Epithelial cell of esophagus (primary cell): Measurements from ENCODE around the gene NKAPL.

Source experiments
- DNase-seq: peaks from one replicate; pipeline ENCODE4 v3.0.0; 2010; ENCODE audit warnings: low read depth
- H3K4me3 ChIP-seq: 2 replicates; pipeline ENCODE4 v1.5.1; 2011; ENCODE audit warnings: mild to moderate bottlenecking, low read length, control low read depth
- TF ChIP-seq, protein P1 (sequence below): IDR thresholded peaks from 2 replicates; pipeline ENCODE4 v1.5.1; 2011; ENCODE audit warnings: low read depth, mild to moderate bottlenecking, low read length, control low read depth, inconsistent platforms; ENCODE audit not compliant: insufficient read depth; ENCODE audit errors: missing control alignments

Gene NKAPL

DNA sequence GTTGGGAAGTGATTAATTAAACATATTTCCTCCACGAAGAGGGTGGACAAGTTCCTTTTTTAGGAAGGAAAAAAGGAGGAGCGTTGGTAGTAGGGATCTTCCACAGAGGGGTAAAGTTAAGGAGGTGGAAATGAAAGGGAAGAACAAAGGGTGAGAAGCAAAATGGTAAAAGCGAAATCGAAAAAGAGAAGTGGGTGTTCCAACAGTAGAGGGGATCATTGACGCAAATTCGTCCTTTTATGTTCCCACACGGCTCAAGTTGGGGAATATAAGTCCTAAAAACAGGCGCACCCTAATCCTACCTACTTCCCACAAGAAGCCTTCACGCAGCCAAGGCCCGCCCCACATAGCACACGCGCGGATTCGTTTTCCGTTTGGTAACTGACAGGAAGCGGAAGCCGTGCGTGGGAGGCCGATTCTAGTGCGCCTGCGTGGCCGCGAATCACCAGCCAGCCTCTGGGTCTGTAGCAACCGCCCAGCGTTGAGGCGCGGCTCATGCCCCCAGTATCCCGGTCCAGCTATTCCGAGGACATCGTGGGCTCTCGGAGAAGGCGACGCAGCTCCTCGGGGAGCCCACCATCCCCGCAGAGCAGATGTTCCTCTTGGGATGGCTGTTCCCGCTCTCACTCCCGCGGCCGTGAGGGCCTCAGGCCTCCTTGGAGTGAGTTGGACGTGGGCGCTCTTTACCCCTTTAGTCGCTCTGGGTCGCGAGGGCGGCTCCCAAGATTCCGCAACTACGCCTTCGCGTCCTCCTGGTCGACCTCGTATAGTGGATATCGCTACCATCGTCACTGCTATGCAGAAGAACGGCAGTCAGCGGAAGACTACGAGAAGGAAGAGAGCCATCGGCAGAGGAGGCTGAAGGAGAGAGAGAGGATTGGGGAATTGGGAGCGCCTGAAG, at the start of gene NKAPL:
NKAPL (plus strand) TSS at position 421 of the 901 bp plus-strand sequence; CDS start at position 496, 75 bp downstream.
- TF ChIP-seq, protein P1, sequence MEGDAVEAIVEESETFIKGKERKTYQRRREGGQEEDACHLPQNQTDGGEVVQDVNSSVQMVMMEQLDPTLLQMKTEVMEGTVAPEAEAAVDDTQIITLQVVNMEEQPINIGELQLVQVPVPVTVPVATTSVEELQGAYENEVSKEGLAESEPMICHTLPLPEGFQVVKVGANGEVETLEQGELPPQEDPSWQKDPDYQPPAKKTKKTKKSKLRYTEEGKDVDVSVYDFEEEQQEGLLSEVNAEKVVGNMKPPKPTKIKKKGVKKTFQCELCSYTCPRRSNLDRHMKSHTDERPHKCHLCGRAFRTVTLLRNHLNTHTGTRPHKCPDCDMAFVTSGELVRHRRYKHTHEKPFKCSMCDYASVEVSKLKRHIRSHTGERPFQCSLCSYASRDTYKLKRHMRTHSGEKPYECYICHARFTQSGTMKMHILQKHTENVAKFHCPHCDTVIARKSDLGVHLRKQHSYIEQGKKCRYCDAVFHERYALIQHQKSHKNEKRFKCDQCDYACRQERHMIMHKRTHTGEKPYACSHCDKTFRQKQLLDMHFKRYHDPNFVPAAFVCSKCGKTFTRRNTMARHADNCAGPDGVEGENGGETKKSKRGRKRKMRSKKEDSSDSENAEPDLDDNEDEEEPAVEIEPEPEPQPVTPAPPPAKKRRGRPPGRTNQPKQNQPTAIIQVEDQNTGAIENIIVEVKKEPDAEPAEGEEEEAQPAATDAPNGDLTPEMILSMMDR: no peak
- peak; percentile 64 for DNase-seq
- peak within 1 kb of the TSS; percentile 51 for H3K4me3 ChIP-seq

DNA sequence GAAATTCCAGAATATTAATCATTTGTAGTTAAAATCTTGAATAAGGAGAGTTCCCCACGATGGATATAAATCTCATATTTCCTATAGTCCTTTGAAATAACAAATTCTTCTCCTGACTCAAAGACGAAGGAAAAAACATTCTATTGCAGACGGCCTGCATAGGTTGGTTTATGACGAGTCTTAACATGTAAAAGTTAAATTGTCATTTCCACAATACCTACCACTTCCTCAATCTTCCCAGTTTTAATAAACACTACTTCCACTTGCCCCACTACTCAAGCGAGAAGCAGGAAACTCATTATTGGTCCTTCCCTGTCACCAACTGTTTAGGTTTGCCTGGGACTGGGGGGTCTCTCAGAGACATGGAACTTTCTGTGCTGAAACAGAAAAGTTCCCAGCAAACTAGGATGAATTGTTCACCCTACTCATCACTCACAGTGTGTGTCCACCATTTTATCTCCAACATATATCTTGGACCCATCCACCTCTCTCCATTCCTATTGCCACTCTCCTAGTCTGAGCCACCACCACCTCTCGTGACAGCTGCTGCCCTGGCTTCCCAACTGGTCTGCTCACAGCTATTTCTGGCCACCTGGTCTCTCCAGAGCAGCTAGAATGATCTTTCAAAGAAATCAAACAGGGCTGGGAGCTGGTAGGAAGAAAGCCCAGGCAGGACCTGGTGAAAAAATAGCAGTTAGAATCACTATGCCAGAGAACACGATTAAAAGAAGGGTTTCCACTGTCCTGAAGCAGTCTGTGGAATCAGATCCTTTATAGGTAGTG, 49.2 kb upstream of the NKAPL start:
- TF ChIP-seq, protein P1: no peak
- DNase-seq: peak; percentile 61
- H3K4me3 ChIP-seq: no peak overlapping the region

DNA sequence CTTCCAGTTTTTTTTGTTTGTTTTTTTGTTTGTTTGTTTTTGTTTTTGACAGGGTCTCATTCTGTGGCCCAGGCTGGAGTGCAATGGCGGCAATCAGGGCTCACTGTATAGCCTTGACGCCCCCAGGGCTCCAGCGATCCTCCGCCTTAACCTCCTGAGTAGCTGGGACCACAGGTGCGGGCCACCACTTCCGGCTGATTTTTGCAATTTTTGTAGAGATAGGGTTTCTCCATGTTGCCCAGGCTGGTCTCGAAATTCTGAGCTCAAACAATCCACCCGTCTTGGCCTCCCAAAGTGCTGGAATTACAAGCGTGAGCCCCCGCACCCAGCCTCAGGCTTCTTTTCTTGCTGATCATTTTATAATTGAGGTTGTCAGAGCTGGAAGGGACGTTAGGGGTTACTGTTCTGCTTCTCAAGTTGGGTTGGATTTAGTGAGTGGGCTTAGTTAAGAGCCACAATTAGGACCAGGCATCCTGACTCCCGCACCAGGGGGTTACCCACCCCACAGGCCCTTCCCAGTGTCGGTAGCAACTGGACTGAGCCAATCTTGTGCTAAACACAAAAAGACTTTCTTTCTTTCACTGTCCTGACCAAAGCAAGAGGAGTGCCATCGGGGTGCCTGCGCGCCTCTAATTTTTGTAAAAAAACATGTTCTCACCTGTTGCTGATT, 47.1 kb upstream of the NKAPL start:
- TF ChIP-seq, protein P1: no peak
- H3K4me3 ChIP-seq: peak overlapping the region; percentile 72
- no peak for DNase-seq

DNA sequence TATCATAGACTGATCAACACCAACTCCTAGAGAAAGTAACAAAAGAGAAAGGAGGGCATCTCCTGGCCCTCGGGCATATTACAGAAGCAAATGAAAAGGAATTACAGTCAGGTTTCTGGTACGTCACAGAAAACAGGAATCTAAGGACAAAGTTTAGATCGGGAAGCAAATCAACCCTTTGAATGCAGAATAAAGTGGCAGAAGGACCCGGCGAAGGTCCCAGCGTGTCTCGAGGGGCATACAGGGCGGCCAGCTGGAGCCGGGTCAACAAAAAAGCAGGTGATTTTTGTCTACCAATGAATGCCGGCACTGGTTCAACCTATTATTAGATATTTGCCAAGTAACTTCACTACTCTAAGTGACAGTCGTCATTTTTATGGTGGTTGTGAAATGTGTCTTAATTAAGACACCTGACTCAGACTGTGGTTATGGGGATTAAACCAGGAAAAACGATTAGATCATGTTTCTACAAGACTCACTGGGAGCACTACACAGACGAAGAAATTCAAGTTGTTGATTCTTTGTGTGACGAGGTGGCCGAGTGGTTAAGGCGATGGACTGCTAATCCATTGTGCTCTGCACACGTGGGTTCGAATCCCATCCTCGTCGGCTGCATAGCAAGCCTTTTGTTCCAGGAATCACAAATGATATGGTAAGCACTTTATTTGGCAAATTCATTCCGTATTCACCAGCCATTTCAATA, 46.4 kb upstream of the NKAPL start:
- H3K4me3 ChIP-seq: peak overlapping the region; percentile 72
- DNase-seq: peak; percentile 96
- TF ChIP-seq, protein P1: peak; percentile 15

DNA sequence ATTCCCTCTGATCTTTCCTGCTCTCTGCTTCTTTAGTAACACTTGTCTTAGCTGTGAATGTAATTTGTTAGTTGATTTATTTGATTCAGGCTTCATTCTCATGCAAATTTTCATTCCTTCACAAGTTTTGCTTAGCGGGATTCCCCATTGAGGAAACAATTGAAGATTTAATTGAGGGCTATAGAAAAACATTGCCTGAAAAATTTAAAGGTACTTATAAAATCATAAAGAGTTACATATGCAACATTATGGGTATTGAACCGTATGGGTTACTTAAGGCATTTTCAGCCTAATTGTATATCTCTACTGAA, 45.9 kb upstream of the NKAPL start:
- peak overlapping the region; percentile 38 for H3K4me3 ChIP-seq
- TF ChIP-seq, protein P1: no peak
- no peak for DNase-seq

DNA sequence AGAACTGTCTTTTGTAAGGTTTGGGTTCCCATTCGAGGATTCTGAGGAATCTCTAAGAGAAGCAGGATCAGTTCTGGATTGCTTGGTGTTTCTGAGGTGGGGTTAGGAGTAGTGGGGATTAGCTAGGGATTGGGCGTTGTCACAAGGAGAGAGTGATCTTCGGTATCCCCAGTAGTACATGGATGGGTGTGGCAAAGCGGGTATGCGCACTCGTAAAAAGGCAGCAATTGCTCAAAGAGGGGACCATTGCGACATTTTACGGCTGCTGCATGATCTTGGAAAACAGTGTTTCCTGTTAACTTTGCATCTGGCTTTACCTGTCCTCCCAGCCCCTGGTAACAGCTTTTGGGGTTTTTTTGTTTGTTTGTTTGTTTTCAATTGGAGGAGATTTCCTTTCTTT, 43.7 kb upstream of the NKAPL start:
- H3K4me3 ChIP-seq: peak overlapping the region; percentile 14
- peak; percentile 44 for DNase-seq

More for the DNA sequence above, 43.7 kb upstream of the NKAPL start:
- TF ChIP-seq, protein P1: no peak
